Panc1 (cell line): Measurements from ENCODE around the gene TMEM174. TPM values are rescaled to one million over a fixed set of nuclear protein-coding genes. Genes with fewer than 3 reads are reported as not detected.

ENCODE experiments used
- ATAC-seq: fragments of 200-7000 bp; cut with Tn5 transposase; 2 replicates; pipeline ENCODE4 v1.9.1; 2020; ENCODE audit warnings: mild to moderate bottlenecking, moderate library complexity
- BruUV-seq: library from RNA; stranded (reverse); fragments of 400-500 nt; replicated peaks from 2 replicates; lab custom pipeline; 2021; lab: Mats Ljungman, UMichigan
- CTCF ChIA-PET: fragments of 300-600 bp; sonication (Branson Sonifier 250); formaldehyde crosslinking; loops from one replicate; lab custom pipeline; 2022; ENCODE audit warnings: antibody characterized with exemption; lab: Charles Lee
- POLR2A ChIA-PET: fragments of 300-600 bp; sonication (Branson Sonifier 250); formaldehyde crosslinking; loops from one replicate; lab custom pipeline; 2022; ENCODE audit warnings: antibody characterized with exemption; lab: Charles Lee
- DNase-seq: peaks from one replicate; pipeline ENCODE4 v3.0.0-alpha.2; 2010; ENCODE audit warnings: low read depth, low spot score
- H3K27ac ChIP-seq: 2 replicates; pipeline ENCODE4 v1.5.1; 2011; ENCODE audit warnings: mild to moderate bottlenecking, low read length, inconsistent platforms
- H3K27me3 ChIP-seq: fragments of 200-500 bp; sonication (Bioruptor generic); 2 replicates; pipeline ENCODE4 v1.6.0; 2014; ENCODE audit warnings: low read length, inconsistent platforms; ENCODE audit not compliant: control insufficient read depth, insufficient read depth
- H3K36me3 ChIP-seq: fragments of 200-500 bp; sonication (Bioruptor generic); 2 replicates; pipeline ENCODE4 v1.5.1; 2014; ENCODE audit warnings: inconsistent platforms, mild to moderate bottlenecking, low read length, moderate library complexity; ENCODE audit not compliant: control insufficient read depth, insufficient read depth
- H3K4me1 ChIP-seq: 2 replicates; pipeline ENCODE4 v1.5.1; 2011; ENCODE audit warnings: inconsistent platforms, mild to moderate bottlenecking, low read length, moderate library complexity; ENCODE audit not compliant: control insufficient read depth, insufficient read depth
- H3K4me3 ChIP-seq, 2 experiments: 2 replicates each; pipeline ENCODE4 v1.5.1; 2011 to 2012; ENCODE audit warnings: low read depth in 2 of 2, low read length in 2 of 2, mild to moderate bottlenecking in 2 of 2, inconsistent platforms in 1 of 2, moderate library complexity in 1 of 2
- H3K9me3 ChIP-seq: fragments of 200-500 bp; sonication (Bioruptor generic); 2 replicates; pipeline ENCODE4 v1.5.1; 2014; ENCODE audit warnings: low read depth, mild to moderate bottlenecking, inconsistent platforms, low read length, moderate library complexity; ENCODE audit not compliant: control insufficient read depth, insufficient read depth
- CTCF ChIP-seq: fragments of 450-650 bp; IDR thresholded peaks from 2 replicates; pipeline ENCODE4 v1.5.1; 2017; ENCODE audit warnings: mild to moderate bottlenecking
- POLR2AphosphoS5 ChIP-seq: IDR thresholded peaks from 2 replicates; pipeline ENCODE4 v1.6.1; 2012; ENCODE audit warnings: mild to moderate bottlenecking, low read depth, low read length, moderate library complexity
- SIN3A ChIP-seq: IDR thresholded peaks from 2 replicates; pipeline ENCODE4 v1.6.1; 2012; ENCODE audit warnings: low read depth, mild to moderate bottlenecking, low read length, moderate library complexity, borderline replicate concordance; ENCODE audit not compliant: insufficient read depth
- TCF7L2 ChIP-seq: IDR thresholded peaks from 2 replicates; pipeline ENCODE4 v1.6.1; 2011; ENCODE audit warnings: mild to moderate bottlenecking, low read depth, low read length, inconsistent platforms
- in situ Hi-C: cut with HindIII; loops from 2 replicates; pipeline ENCODE4 v1.10.0; 2016; ENCODE audit warnings: low sequenced_read_pairs, low pct_unique_long_range_greater_than_20kb
- intact Hi-C: fragments of 100-400 bp; cut with micrococcal nuclease; formaldehyde crosslinking; loops from one replicate; pipeline ENCODE4 v1.10.0; 2022; ENCODE audit not compliant: unreplicated experiment
- total RNA-seq: library from RNA; stranded (reverse); gene quantifications from one replicate; pipeline ENCODE4 v1.2.1, GENCODE V29; 2021; ENCODE audit not compliant: unreplicated experiment
- TF ChIP-seq, protein P1 (sequence below), 2 experiments: IDR thresholded peaks; 2 replicates each; pipeline ENCODE4 v1.6.1; 2011 to 2012; ENCODE audit warnings: low read depth in 2 of 2, control low read depth in 1 of 2, low read length in 1 of 2, mild to moderate bottlenecking in 1 of 2, moderate library complexity in 1 of 2; ENCODE audit not compliant: insufficient read depth in 1 of 2

The TMEM174 gene
- total RNA-seq, 1 experiment from 2014 or later: not detected

DNA sequence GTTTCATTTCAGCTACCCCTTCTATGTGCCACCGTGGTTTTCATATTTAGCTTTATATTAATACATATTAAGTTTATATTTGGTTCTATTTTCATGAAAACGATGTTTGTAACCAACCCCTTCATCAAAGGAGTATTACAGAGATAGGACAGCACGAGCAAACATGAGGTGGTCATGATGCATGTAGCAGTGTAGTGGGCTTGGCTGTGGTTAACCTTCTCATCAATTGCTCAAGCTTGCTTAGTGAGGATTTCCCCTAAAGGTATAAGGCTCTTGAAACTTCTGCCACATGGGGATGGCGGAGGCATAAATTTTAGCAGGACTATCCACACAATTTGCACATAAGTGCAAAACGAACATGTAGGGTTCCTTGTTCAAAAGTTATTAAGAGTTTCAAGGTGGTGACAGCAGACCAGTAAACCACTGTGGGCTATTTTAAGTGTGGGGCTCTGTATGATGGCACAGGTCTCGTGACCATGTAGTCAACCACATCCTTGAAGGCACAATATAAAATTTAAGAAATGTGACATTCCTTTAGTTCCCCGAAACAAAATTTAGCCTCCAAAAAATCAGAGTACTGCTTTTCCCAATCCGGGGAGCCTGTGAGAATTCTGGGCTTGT, 24.8 kb downstream of the TMEM174 start:
- ChIA-PET POLR2A (no interaction called here), CTCF (no interaction called here)
- no peak for TF ChIP-seq POLR2AphosphoS5
- TF ChIP-seq, protein P1, sequence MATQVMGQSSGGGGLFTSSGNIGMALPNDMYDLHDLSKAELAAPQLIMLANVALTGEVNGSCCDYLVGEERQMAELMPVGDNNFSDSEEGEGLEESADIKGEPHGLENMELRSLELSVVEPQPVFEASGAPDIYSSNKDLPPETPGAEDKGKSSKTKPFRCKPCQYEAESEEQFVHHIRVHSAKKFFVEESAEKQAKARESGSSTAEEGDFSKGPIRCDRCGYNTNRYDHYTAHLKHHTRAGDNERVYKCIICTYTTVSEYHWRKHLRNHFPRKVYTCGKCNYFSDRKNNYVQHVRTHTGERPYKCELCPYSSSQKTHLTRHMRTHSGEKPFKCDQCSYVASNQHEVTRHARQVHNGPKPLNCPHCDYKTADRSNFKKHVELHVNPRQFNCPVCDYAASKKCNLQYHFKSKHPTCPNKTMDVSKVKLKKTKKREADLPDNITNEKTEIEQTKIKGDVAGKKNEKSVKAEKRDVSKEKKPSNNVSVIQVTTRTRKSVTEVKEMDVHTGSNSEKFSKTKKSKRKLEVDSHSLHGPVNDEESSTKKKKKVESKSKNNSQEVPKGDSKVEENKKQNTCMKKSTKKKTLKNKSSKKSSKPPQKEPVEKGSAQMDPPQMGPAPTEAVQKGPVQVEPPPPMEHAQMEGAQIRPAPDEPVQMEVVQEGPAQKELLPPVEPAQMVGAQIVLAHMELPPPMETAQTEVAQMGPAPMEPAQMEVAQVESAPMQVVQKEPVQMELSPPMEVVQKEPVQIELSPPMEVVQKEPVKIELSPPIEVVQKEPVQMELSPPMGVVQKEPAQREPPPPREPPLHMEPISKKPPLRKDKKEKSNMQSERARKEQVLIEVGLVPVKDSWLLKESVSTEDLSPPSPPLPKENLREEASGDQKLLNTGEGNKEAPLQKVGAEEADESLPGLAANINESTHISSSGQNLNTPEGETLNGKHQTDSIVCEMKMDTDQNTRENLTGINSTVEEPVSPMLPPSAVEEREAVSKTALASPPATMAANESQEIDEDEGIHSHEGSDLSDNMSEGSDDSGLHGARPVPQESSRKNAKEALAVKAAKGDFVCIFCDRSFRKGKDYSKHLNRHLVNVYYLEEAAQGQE (IDR thresholded peaks at IDR 0.05; ENCODE audit: insufficient read depth in 1 of 2, low read depth in 2 of 2, low read length in 1 of 2): no peak
- Histone ChIP-seq H3K9me3 (no peaks in the 10 kb centered on the region), H3K36me3 (no peaks in the 10 kb centered on the region), H3K4me1 (no peaks in the 10 kb centered on the region), H3K4me3 (no peak overlapping the region), H3K27me3 (no peaks in the 10 kb centered on the region), H3K27ac (no peak overlapping the region)
- ATAC-seq: no peak
- intact Hi-C loops: no loop called here
- DNase-seq: no peak
- BruUV-seq: no TSS peak
- in situ Hi-C loops: no loop called here

DNA sequence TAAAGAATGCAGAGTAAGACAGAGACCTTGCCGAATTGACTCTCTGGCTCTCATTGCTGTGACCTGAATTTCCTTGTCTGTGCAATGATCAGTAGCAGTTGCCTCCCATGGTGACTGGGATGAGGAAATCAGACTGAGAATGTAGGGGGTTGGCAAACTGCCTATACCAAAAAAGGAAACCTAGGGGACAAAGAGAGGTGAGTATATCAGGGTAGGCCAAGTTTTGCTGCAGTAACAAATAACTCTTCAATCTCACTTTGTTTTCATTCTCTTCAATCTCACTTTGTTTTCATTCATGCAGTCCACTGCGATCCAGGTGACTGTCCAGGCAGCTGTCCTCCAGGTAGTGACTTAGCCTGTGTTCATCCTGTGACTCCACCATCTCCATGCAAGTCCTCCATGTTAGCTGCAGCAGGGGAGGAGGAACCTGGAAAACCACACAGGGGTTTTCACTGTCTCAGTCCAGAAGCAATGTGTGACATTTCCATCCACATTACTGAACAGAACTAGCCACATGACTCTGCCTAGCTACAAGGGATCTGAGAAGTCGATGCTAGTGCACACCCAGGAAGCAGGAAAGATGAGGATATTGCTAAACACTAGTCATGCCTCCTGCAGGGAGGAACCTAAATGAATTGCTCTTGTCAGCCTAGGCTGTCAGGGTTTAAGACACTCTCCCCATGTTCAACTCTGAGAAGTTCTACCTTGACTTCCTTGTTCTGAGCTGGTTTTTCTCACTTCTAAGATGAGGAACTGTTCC, 26.0 kb downstream of the TMEM174 start:
- DNase-seq: no peak
- ChIA-PET CTCF (interaction anchor here (0.6 kb wide), 1 partner anchor 274 kb away, joined by 4 read pairs; no protein-coding TSS in a partner anchor), POLR2A (interaction anchor here (0.5 kb wide), 1 partner anchor 491 kb away, joined by 4 read pairs; no protein-coding TSS in a partner anchor)
- Histone ChIP-seq H3K4me1 (no peaks in the 10 kb centered on the region), H3K27ac (no peak overlapping the region), H3K27me3 (no peaks in the 10 kb centered on the region), H3K4me3 (no peak overlapping the region), H3K36me3 (no peaks in the 10 kb centered on the region), H3K9me3 (no peaks in the 10 kb centered on the region)
- no TSS peak for BruUV-seq
- intact Hi-C loops (no loop called here), in situ Hi-C loops (no loop called here)
- no peak for ATAC-seq
- TF ChIP-seq SIN3A: no peak
- TF ChIP-seq, protein P1 (IDR thresholded peaks at IDR 0.05; ENCODE audit: insufficient read depth in 1 of 2, low read depth in 2 of 2, low read length in 1 of 2): no peak
- no peak for TF ChIP-seq CTCF
- no peak for TF ChIP-seq POLR2AphosphoS5
- no peak for TF ChIP-seq TCF7L2
